Stimulated activated CD4-positive, alpha-beta T cell treated with anti-CD3 and anti-CD28 coated beads, Interleukin-4, amount 100 ng/mL, for 24 hours (primary cell): ENCODE results near the gene FGF9.
A peak's percentile ranks its signal among the peaks of the same experiment; 100 is the strongest.

Source experiments
- DNase-seq: peaks from one replicate; pipeline ENCODE4 v3.0.0-alpha.2; 2020

The FGF9 gene

GRCh38 chr13:21670883-21671619 is at the start of gene FGF9:
FGF9 (plus strand) TSS chr13:21671073; CDS start chr13:21671913, 840 bp downstream.
- DNase-seq: peak; percentile 76

DNA sequence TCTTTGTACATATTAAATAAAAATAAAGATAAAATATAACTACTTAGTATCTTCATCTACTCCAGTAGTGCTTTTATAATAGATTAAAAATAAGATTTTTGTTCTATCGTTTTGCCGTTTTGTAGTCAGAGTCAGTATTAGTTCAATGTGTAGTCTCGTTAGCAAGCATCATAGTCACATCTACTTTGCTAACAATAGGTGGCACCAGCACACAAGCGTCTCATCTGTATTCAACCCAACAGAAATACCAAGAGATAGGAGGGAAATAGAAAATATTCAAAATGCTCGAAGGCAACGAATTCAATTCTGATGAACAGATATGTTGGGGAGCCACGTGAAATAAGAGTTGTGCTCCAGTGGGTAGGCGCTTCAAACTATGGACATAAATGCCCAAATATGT is 45.5 kb upstream of the FGF9 start:
- no peak for DNase-seq

GRCh38 chr13:21632196-21632595 is 38.7 kb upstream of the FGF9 start:
- no peak for DNase-seq

- DNase-seq: no peak
Measured at GRCh38 chr13:21636656-21637055, 34.2 kb upstream of the FGF9 start.

DNA sequence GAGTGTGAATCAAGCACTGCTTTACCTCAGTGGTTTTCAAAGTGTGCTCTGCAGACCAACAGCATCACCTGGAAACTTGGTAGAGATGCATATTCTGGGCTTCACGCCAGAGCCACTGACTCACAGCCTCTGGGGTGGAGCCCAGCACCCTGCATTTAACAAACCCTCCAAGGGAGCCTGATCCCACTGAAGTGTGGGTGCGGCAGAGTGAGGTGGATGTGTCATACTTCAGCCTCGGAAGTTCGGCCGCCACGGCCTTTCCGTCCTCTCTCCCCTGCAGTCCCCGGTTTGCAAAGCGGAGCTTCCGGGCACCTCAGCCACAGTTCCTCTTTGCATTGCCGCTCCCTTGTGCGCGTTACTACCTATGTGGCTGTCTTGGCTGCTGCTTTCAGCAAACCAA is 33.6 kb upstream of the FGF9 start:
- DNase-seq: peak; percentile 21

DNA sequence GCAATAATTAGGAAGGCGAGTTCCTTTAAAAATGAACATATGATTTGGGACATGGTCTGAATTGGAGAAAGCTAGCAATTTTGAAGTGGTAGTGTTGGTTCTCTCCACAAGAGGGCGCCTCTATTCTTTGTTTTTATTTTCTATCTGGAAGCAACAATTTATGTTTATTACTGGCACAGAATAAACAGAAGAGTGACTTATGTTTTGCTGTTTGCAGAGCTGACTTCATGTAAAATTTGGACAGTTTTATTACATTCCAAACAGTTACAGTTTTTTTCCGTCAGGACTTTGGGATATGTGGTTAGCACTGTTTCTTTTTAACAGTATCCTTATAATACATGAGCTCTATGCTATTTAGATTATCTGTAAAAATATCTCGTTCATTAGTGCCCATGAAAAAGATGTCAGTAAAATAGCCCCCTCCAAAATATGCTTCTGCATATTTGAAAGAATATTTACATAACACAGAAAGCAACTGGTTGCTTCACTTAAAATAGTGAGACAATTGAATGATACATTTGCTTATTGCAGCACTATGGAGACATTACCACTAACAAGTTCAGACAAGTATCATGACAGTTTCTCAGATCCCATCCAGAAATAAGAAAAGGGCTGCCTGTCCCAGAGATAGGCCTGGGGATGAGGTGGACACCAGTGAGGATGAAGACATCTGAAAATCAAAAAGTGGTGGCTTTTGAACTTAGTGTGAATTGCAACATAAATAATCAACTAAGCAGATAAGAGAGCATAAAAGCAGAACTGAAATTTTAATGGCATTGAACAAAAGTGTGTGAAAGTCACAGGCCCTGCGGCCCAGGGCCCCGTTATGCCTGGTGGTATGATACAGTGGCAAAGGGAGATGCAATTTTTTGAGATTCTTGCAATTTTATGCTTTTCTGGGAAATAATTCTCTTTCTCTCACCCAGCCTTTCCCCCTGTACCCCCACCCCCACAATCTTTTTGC is 32.3 kb upstream of the FGF9 start:
- peak; percentile 29 for DNase-seq

DNA sequence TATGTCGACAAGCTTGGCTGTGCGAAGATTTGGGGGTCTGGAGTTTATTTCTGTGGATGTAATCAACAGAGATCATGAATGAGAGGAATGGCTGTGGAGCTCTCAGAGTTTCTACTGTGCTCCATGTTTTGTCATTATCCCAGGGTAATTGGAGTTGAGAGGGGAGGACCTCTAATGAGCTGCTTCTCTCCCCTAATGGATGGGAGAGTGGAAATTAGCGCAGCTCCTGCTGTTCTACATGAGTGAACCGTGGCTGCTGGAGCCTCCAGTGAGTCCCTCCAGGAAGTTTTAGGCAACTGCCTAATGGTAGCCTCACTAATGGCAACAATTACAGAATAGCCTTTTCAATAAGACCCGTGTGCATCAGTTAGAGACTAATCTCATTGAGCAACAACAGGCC is 31.3 kb upstream of the FGF9 start:
- DNase-seq: no peak

DNA sequence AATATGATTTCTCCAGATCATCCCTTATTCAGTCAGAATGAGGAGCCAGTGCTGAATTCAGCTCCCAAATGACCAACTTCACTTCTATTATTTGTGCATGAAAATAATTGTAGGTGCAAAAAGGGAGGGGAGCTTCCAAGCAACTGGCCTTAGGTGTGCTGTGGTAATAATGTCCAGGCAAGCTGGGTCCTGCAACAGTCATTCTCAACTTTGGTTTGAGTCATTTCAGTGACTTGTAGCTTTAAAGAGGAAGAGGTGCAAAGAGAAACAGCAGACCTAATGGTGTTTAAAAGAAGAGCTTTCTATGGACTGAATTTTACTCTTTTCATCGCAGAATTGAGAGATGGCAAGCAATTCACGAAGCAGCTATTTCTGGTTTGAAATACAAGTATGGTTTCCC is 29.2 kb upstream of the FGF9 start:
- no peak for DNase-seq

DNA sequence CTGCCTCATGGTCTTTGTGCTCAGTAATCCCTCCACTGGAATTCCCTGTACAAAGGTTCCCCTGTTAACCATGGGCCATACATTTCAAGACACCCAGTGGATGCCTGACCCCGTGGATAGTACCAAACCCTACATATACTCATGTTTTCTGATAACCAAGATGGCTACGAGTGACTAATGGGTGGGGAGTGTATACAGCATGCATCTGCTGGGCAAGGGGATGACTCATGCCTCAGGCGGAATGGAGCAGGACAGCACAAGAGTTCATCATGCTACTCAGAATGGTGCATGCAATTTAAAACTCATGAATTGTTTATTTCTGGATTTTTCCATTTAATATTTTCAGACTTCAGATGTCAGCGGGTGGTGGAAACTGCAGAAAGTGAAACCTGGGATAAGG is 13.3 kb upstream of the FGF9 start:
- no peak for DNase-seq

DNA sequence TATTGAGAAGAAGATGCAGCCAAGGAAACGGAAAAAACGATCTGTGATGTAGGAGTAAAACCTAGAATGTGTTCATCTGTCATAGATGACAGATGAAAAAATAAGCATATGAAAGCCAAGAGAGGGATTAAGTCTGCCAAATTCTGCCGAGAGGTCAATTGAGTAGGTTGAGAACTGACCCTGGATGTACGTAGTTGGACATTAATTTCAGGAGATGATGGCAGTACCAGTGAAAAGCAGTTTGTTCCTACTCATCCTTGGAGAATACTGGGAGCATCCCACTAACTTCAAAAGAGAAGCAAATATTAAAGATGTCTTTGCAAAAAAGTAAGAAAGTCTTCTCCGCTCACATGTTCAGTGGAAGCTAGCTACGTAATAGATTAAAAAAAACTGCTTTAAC is 11.8 kb upstream of the FGF9 start:
- DNase-seq: no peak

DNA sequence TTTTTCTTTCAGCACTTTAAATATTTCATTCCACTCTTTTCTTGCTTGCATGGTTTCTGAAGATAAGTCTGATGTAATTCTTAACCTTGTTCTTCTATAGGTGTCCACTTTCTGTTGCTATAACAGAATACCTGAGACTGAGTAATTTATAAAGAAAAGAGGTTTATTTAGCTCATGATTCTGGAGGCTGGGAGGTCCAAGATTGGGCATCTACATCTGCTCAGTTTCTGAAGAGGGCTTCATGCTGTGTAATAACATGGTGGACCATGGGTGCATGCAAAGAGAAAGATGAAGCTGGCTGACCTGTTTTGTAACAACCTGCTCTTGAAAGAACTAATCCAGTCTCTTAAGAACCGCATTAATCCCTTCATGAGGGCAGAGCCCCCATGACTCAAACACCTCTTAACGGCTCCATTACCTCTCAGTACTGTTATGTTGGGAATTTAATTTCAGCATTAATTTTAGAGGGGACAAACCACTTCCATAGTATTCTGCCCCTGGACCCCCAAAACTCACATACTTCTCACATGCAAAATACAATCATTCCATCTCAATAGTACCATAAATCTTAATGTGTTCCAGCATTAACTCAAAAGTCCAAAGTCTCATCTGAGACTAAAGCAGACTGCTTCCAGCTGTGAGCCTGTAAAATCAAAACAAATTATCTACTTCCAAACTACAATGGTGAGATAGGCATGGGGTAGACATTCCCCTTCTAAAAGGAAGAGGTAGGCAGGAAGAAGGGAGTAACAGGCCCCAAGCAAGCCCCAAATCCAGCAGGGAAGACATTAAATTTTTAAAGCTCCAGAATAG is 9.6 kb upstream of the FGF9 start:
- DNase-seq: no peak

DNA sequence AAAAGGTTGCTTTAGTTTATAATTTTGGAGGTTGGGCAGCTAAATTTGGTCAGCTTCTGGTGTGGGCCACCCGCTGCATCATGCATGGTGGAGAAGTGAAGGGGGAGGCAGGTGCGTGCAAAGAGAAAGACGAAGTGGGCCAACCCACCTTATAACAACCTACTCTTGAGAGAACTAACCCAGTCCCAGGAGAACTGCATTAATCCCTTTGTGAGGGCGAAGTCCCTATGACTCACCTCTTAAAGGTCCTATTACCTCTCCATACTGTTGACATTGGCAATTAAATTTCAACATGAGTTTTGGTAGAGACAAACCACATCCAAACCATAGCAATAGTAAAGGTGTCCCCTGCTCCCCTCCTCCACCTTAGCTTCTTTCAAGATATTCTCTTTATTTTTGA is 7.7 kb upstream of the FGF9 start:
- no peak for DNase-seq

DNA sequence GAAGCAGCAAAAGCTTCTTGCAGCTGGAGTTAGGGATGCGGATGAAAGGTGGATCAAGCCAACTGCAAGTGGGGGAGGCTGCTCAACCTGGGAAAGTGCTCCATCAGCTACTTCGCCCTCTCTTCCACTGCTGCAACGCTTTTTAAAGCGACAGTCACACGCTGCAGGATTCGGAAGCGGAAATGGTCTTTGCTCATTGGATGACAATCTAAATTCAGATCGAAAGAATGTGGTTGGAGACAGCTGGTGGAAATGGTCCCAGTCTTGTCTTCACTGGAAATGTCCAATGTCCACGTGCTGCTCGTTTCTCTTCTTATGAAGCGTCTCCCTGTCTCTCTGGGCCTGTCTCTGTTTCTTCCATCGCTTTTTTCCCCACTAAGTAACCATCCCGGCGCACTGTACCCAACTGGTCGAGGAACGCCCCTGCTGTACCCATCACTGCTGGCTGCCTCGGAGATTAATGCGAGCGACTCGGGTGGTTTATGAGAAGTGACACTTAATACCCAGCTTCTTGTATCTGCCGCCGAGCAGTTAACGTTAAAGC is 2.1 kb upstream of the FGF9 start:
- no peak for DNase-seq

DNA sequence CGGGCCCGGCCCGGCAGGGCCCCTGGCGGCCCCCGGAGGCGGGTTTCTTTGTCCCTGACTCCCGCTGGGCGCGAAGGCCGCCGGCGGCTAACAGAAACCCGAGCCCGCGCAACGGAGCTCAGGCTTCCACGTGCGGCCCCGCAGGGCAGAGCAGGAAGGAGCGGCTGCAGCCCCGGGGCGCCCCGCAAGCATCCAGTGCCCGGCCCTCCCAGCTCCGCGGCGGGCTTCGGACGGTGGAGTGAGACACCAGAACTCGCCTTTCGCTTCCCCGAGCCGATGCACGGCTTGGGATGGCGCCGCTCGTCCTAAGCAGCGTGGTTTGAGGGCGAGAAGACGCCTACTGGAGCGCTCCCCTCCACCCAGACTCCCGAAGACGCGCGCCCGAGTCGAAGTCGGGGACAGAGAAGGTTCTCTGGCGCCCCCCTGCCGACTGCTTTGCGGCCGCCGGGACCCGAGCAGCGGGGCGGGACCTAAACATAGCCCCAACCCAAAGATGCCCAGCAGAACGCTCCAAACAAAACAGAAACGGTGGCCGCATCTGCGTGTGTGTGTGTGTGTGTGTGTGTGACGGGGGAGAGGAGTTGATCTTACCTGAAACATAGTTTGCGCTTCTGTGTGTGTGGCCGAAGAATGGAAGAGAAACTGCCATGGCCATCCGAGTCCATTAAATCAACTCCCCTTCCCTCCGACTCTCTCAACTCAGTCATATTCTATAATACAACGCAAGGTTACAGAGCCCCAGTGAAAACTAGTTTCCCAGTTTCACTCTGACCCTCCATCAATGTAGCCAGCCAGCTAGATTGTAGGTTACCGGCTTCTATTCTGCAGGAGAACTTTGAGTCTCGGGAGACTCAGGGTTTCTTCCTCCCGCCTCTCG is 629 bp upstream of the FGF9 start:
- DNase-seq: peak; percentile 60

- no peak for DNase-seq
Measured at GRCh38 chr13:21671620-21672286, 880 bp downstream of the FGF9 start.

DNA sequence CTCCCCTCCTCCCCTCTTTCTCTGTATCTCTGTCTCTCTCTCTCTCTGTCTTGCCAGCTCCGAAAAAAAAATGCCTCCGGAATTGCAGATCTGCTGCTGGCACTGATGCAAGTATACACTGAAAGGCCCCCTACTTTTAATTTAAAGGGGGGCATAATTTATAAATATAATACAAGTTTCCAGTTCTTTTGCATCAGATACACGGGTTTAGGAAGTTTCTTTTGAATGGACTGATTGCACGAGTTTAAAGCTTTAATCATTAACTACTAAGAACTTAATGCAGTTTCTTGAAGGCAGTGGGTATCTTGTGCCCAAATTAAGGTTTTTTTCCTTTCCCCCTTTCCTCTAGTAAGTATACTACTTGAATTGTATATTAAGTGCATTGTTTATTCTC is 1.4 kb downstream of the FGF9 start:
- no peak for DNase-seq

GRCh38 chr13:21672796-21673538 is 2.1 kb downstream of the FGF9 start:
- no peak for DNase-seq

GRCh38 chr13:21673539-21673788 is 2.6 kb downstream of the FGF9 start:
- DNase-seq: peak; percentile 23

- peak; percentile 29 for DNase-seq
Measured at GRCh38 chr13:21673789-21674489, 3.1 kb downstream of the FGF9 start.

- no peak for DNase-seq
Measured at GRCh38 chr13:21674490-21675009, 3.7 kb downstream of the FGF9 start.
